Type B pancreatic cell (in vitro differentiated cells): ENCODE results near the gene XPR1. TPM values are rescaled to one million over a fixed set of nuclear protein-coding genes. Genes with fewer than 3 reads are reported as not detected.

Source experiments
- DNase-seq: peaks from one replicate; pipeline ENCODE4 v3.0.0; 2021; ENCODE audit warnings: mixed read lengths; ENCODE audit not compliant: unreplicated experiment; ENCODE audit errors: extremely low spot score
- H3K27ac Mint-ChIP-seq: 2 replicates; pipeline ENCODE4 v1.8.0; 2021; ENCODE audit warnings: mild to moderate bottlenecking, mixed read lengths
- H3K27me3 Mint-ChIP-seq: 2 replicates; pipeline ENCODE4 v1.8.0; 2021; ENCODE audit warnings: mixed read lengths
- H3K36me3 Mint-ChIP-seq: 2 replicates; pipeline ENCODE4 v1.8.0; 2021; ENCODE audit warnings: mixed read lengths
- H3K4me1 Mint-ChIP-seq: one replicate; pipeline ENCODE4 v1.8.0; 2021; ENCODE audit warnings: mixed read lengths; ENCODE audit not compliant: unreplicated experiment
- H3K4me3 Mint-ChIP-seq: 2 replicates; pipeline ENCODE4 v1.8.0; 2021; ENCODE audit warnings: mild to moderate bottlenecking, mixed read lengths
- H3K9me3 Mint-ChIP-seq: 2 replicates; pipeline ENCODE4 v1.8.0; 2021; ENCODE audit warnings: mixed read lengths
- CTCF ChIP-seq: fragments of 200-600 bp; sonication (generic); conservative IDR thresholded peaks from 2 replicates; pipeline ENCODE4 v1.5.0; 2021; ENCODE audit warnings: antibody characterized with exemption, mild to moderate bottlenecking
- total RNA-seq: library from RNA; stranded (reverse); gene quantifications from 2 replicates; pipeline ENCODE4 v1.2.1, GENCODE V29; 2021; ENCODE audit warnings: low replicate concordance

Gene XPR1
- total RNA-seq, 1 donor from 2014 or later, result 48.5 TPM

- H3K4me3 Mint-ChIP-seq, result peak overlapping the region; percentile 7
- no peak for TF ChIP-seq CTCF
- no peaks in the 10 kb centered on the region for H3K36me3 Mint-ChIP-seq
- DNase-seq, result no peak
- H3K9me3 Mint-ChIP-seq, result no peaks in the 10 kb centered on the region
- H3K27me3 Mint-ChIP-seq, result peaks cover 4% of the 10 kb centered on the region
- peak overlapping the region; percentile 77 for H3K27ac Mint-ChIP-seq
- peaks cover 47% of the 10 kb centered on the region for H3K4me1 Mint-ChIP-seq
These were observed 292.1 kb downstream of the XPR1 start for GRCh38 chr1:180923887-180924286.

GRCh38 chr1:180924939-180925338, 293.1 kb downstream of the XPR1 start:
- Mint-ChIP-seq H3K27me3 (peaks cover 7% of the 10 kb centered on the region), H3K4me1 (peaks cover 51% of the 10 kb centered on the region), H3K9me3 (no peaks in the 10 kb centered on the region), H3K36me3 (no peaks in the 10 kb centered on the region), H3K27ac (peak overlapping the region; percentile 5), H3K4me3 (no peak overlapping the region)
- no peak for DNase-seq
- no peak for TF ChIP-seq CTCF

- no peak for DNase-seq
- Mint-ChIP-seq H3K36me3 (no peaks in the 10 kb centered on the region), H3K27ac (peak overlapping the region; percentile 5), H3K27me3 (peaks cover 7% of the 10 kb centered on the region), H3K4me1 (peaks cover 54% of the 10 kb centered on the region), H3K9me3 (no peaks in the 10 kb centered on the region), H3K4me3 (no peak overlapping the region)
- no peak for TF ChIP-seq CTCF
These were observed 293.7 kb downstream of the XPR1 start for GRCh38 chr1:180925471-180926051.

DNA sequence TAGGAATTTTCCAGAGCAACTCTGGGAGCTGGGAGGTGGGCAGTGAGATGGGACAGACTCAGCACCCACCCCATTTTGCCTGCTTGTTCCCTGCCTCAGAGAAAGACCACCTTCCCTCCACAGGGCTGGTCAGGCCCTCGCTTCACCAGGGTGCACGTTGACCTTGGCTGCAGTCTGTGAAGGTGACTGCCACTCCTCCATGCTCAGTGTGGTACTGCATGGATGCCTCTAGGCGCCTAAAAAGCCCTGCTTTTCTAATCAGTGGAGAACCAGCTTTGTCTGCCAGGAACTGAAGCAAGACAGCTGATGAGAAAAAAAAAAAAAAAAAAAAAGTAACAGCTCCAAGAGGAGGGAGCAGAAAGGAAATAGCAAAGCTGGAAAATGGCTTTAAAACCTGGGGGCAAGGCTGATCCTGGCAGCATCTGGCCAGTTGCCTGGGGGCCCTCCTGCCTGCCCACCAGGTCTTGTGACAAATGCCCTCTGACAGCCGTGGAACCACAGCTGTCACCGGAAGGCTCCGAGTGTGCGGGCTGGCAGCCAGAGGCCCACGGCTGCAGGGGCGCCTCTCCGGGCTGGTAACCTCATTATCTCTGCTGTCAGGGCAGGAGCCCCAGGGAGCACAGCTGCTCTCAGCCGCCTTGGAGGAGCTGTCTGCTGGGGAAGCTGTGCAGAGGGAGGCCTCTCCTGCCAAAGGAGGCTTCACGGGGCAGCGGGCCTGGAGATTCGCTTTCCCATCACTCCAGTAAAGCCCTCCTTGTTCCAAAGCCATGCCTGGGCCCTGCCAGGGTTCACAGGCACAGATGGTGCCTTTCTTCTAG, 294.6 kb downstream of the XPR1 start:
- Mint-ChIP-seq H3K4me1 (peaks cover 60% of the 10 kb centered on the region), H3K27me3 (peaks cover 7% of the 10 kb centered on the region), H3K4me3 (no peak overlapping the region), H3K36me3 (no peaks in the 10 kb centered on the region), H3K9me3 (no peaks in the 10 kb centered on the region), H3K27ac (peak overlapping the region; percentile 16)
- no peak for DNase-seq
- TF ChIP-seq CTCF, result no peak

DNA sequence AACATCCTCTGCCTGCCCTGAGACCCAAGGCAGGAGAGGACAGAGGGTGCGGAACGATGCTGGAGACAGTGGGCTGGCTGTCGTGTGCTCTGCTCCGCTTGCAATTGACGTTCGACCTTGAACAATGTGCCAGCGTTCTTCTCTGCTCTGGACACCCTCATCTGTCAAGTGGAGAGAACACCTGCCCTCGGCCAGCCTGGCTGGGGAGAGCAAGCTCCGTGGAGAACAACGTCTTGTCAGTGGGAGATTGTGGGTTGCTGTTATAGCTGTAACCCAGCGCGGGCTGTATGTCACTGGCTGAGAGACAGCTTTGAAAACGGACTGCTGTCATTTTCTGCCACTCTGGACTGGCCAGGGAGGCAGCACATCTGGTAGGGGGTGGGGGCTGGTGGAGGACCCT, 295.5 kb downstream of the XPR1 start:
- no peak for TF ChIP-seq CTCF
- Mint-ChIP-seq H3K4me1 (peaks cover 60% of the 10 kb centered on the region), H3K36me3 (no peaks in the 10 kb centered on the region), H3K4me3 (no peak overlapping the region), H3K9me3 (no peaks in the 10 kb centered on the region), H3K27me3 (peaks cover 7% of the 10 kb centered on the region), H3K27ac (peak overlapping the region; percentile 3)
- no peak for DNase-seq
